Endothelial cell of umbilical vein (primary cell): ENCODE measurements around the gene STOX1. TPM values are rescaled to one million over a fixed set of nuclear protein-coding genes. Genes with fewer than 3 reads are reported as not detected.

ENCODE experiments used
- BruUV-seq: library from RNA; stranded (reverse); fragments of 400-500 nt; replicated peaks from 2 replicates; lab custom pipeline; 2021; lab: Mats Ljungman, UMichigan
- CTCF ChIA-PET: fragments of 300-600, 350-600 bp; sonication (Branson Sonifier 250); formaldehyde crosslinking; loops from one replicate; lab custom pipeline; 2021; ENCODE audit warnings: antibody characterized with exemption, inconsistent platforms; lab: Charles Lee
- POLR2A ChIA-PET: fragments of 300-600, 350-600 bp; sonication (Branson Sonifier 250); formaldehyde crosslinking; loops from one replicate; lab custom pipeline; 2021; ENCODE audit warnings: antibody characterized with exemption, inconsistent platforms; lab: Charles Lee
- DNase-seq: peaks from one replicate; pipeline ENCODE4 v3.0.0-alpha.2; 2011; ENCODE audit warnings: low read depth, low spot score
- FAIRE-seq: peaks from 2 replicates; lab custom pipeline; 2011; peaks lifted over from hg19 to GRCh38; lab: Jason Lieb, UNC
- H2AFZ ChIP-seq: 2 replicates; pipeline ENCODE4 v1.6.0; 2012; ENCODE audit warnings: low read depth, low read length, control low read depth, inconsistent platforms
- H3K27ac ChIP-seq: 2 replicates; pipeline ENCODE4 v1.5.1; 2011; ENCODE audit warnings: low read depth, mild to moderate bottlenecking, control low read depth, low read length, moderate library complexity; ENCODE audit not compliant: insufficient read depth
- H3K27me3 ChIP-seq, 2 experiments: 2 replicates each; pipeline versions ENCODE4 v1.6.0 to v1.6.1; 2011; ENCODE audit warnings: low read length in 2 of 2, mixed read lengths in 1 of 2; ENCODE audit not compliant: control insufficient read depth in 2 of 2, insufficient read depth in 2 of 2
- H3K36me3 ChIP-seq, 2 experiments: 2 replicates in 1 of 2; 3 replicates in 1 of 2; pipeline ENCODE4 v1.5.1; 2011; ENCODE audit warnings: low read length in 2 of 2, mild to moderate bottlenecking in 1 of 2, moderate library complexity in 1 of 2; ENCODE audit not compliant: control insufficient read depth in 2 of 2, insufficient read depth in 2 of 2; ENCODE audit errors: extremely low read depth in 1 of 2
- H3K4me1 ChIP-seq: 3 replicates; pipeline ENCODE4 v1.5.1; 2011; ENCODE audit warnings: mild to moderate bottlenecking, low read length; ENCODE audit not compliant: control insufficient read depth, insufficient read depth; ENCODE audit errors: extremely low read depth
- H3K4me2 ChIP-seq: 2 replicates; pipeline ENCODE4 v1.6.1; 2011; ENCODE audit warnings: low read length, control low read depth, mixed read lengths; ENCODE audit not compliant: insufficient read depth
- H3K4me3 ChIP-seq, 3 experiments: fragments of 200-600 bp in 1 of 3; sonication (generic), shearing (Covaris generic) in 1 of 3; replicated peaks in 1 of 3; 2 replicates each; pipeline ENCODE4 v1.5.1; 2011 to 2016; ENCODE audit warnings: control low read depth in 3 of 3, low read length in 3 of 3, mild to moderate bottlenecking in 2 of 3, inconsistent platforms in 1 of 3, low read depth in 1 of 3, moderate library complexity in 1 of 3; ENCODE audit not compliant: insufficient read depth in 1 of 3
- H3K79me2 ChIP-seq: 2 replicates; pipeline ENCODE4 v1.6.0; 2012; ENCODE audit warnings: low read length, inconsistent platforms; ENCODE audit not compliant: control insufficient read depth, insufficient read depth
- H3K9ac ChIP-seq: replicated peaks from 2 replicates; pipeline ENCODE3; 2011; ENCODE audit warnings: low read length, control low read depth; ENCODE audit not compliant: insufficient read depth; ENCODE audit errors: extremely low read depth
- H3K9me1 ChIP-seq: replicated peaks from 3 replicates; pipeline ENCODE4 v1.6.0; 2011; ENCODE audit warnings: mild to moderate bottlenecking, low read length; ENCODE audit not compliant: control insufficient read depth, insufficient read depth; ENCODE audit errors: extremely low read depth
- H3K9me3 ChIP-seq: replicated peaks from 2 replicates; pipeline ENCODE4 v1.5.1; 2012; ENCODE audit warnings: low read length, inconsistent platforms; ENCODE audit not compliant: control insufficient read depth, insufficient read depth
- H4K20me1 ChIP-seq: replicated peaks from 2 replicates; pipeline ENCODE3; 2011; ENCODE audit warnings: mild to moderate bottlenecking, low read length; ENCODE audit not compliant: control insufficient read depth, insufficient read depth; ENCODE audit errors: extremely low read depth
- EZH2 ChIP-seq: IDR thresholded peaks from 2 replicates; pipeline ENCODE4 v1.6.1; 2012; ENCODE audit warnings: borderline replicate concordance, low read depth, mild to moderate bottlenecking, moderate library complexity, low read length, inconsistent platforms; ENCODE audit not compliant: severe bottlenecking
- FOS ChIP-seq: IDR thresholded peaks from 2 replicates; pipeline ENCODE4 v1.6.1; 2011; ENCODE audit warnings: mild to moderate bottlenecking, low read length, moderate library complexity, borderline replicate concordance; ENCODE audit not compliant: insufficient read depth
- GATA2 ChIP-seq: IDR thresholded peaks from 2 replicates; pipeline ENCODE4 v1.7.0; 2011; ENCODE audit warnings: low read depth, mild to moderate bottlenecking, moderate library complexity, mixed read lengths, low read length; ENCODE audit not compliant: insufficient read length, insufficient read depth
- JUN ChIP-seq: IDR thresholded peaks from 2 replicates; pipeline ENCODE4 v1.6.1; 2011; ENCODE audit warnings: borderline replicate concordance, low read depth; ENCODE audit not compliant: insufficient read length, insufficient read depth
- MYC ChIP-seq: IDR thresholded peaks from one replicate; pipeline ENCODE4 v1.6.1; 2011; ENCODE audit warnings: mild to moderate bottlenecking, low read depth, low read length
- POLR2A ChIP-seq: IDR thresholded peaks from 2 replicates; pipeline ENCODE4 v1.6.1; 2012; ENCODE audit warnings: low read depth, mild to moderate bottlenecking, control low read depth, low read length
- POLR2AphosphoS5 ChIP-seq: IDR thresholded peaks from 2 replicates; pipeline ENCODE4 v1.6.1; 2012; ENCODE audit warnings: low read depth, mild to moderate bottlenecking, control low read depth, low read length, moderate library complexity; ENCODE audit not compliant: insufficient read depth
- dilution Hi-C: fragments of 300-500 bp; cut with MboI; formaldehyde crosslinking; loops from one replicate; pipeline ENCODE4 v1.15.0; 2019; ENCODE audit warnings: low sequenced_read_pairs; ENCODE audit not compliant: extremely low pct_ligation_motif_present
- intact Hi-C: fragments of 100-400 bp; cut with micrococcal nuclease; formaldehyde crosslinking; loops from one replicate; pipeline ENCODE4 v1.10.0; 2022
- polyA plus RNA-seq, 4 experiments: library from polyadenylated mRNA; depleted of rRNA in 3 of 4; stranded (reverse) in 3 of 4; unstranded in 1 of 4; fragments of >200 nt; gene quantifications; 2 replicates each; pipeline versions ENCODE4 v1.2.1 to v1.2.3, GENCODE V29; 2011 to 2012; ENCODE audit warnings: missing spikeins in 1 of 4
- total RNA-seq: library from RNA; stranded (reverse); gene quantifications from 2 replicates; pipeline ENCODE4 v1.2.3, GENCODE V29; 2021
- TF ChIP-seq, protein P1 (sequence below), 2 donors: IDR thresholded peaks; 1 replicate in 1 of 2; 2 replicates in 1 of 2; pipeline ENCODE4 v1.5.1; 2011; ENCODE audit warnings: low read length in 2 of 2, mild to moderate bottlenecking in 2 of 2, moderate library complexity in 2 of 2, control low read depth in 1 of 2, inconsistent platforms in 1 of 2, low read depth in 1 of 2; ENCODE audit not compliant: insufficient read depth in 1 of 2; ENCODE audit errors: extremely low read depth in 1 of 2
- TF ChIP-seq, protein P2 (sequence below): IDR thresholded peaks from 2 replicates; pipeline ENCODE4 v1.6.1; 2011; ENCODE audit not compliant: insufficient read depth, insufficient read length

STOX1 gene
- total and polyA plus RNA-seq, 2 donors (not counting 3 experiments of a cell fraction or from before 2014, with no cell fraction given) = 0.06 to 0.20 TPM

DNA sequence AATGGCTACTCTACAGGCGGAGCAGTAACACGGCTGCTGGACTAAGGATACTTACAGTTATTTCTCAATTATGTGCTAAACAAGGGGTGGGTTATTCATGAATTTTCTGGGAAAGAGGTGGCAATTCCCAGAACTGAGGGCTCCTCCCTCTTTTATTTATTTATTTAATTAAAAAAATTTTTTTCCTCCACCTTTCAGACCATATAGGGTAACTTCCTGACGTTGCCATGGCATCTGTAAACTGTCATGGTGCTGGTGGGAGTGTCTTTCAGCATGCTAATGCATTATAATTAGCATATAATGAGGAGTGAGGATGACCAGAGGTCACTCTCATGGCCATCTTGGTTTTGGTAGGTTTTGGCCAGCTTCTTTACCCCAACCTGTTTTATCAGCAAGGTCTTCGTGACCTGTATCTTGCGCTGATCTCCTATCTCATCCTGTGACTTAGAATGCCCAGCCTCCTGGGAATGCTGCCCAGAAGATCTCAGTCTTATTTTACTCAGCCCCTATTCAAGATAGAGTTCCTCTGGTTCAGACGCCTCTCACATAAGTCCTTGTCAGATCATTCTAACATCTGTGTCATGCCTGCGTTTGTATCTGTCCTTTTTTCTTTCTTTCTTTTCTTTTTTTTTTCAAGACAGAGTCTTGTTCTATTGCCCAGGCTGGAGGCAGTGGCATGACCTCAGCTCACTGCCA is 15.9 kb upstream of the STOX1 start:
- Histone ChIP-seq H3K79me2 (no peaks in the 10 kb centered on the region), H3K27ac (no peak overlapping the region), H3K4me1 (no peaks in the 10 kb centered on the region), H3K4me2 (no peak overlapping the region), H3K9me3 (no peaks in the 10 kb centered on the region), H2AFZ (no peak overlapping the region), H3K9ac (no peak overlapping the region), H3K9me1 (no peaks in the 10 kb centered on the region), H4K20me1 (no peaks in the 10 kb centered on the region), H3K27me3 (no peaks in the 10 kb centered on the region), H3K4me3 (no peak overlapping the region), H3K36me3 (no peaks in the 10 kb centered on the region)
- TF ChIP-seq GATA2 = no peak
- DNase-seq (no peak), FAIRE-seq (no peak)
- BruUV-seq = no TSS peak
- POLR2A ChIA-PET = no interaction called here
- intact Hi-C loops (no loop called here), dilution Hi-C loops (no loop called here)
- CTCF ChIA-PET = no interaction called here

DNA sequence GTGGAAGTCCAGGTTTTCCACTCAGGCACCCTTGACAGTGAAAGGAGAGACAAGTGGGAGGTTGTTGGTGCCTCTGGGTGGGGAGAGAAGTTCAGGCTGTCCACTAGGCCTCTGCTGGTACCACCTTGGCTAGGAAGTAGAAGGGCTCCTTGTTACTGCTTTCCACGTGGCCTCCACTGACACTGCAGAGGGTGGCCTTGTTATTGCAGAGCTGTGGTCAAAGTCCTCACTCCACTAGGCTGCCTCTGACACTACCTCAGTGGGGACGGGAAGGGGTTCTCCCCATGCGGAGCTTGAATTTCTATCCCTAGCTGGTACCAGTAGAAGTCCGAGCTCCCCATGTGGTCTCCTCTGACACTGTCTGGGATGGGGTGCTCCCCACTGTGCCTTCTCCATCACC is 14.9 kb upstream of the STOX1 start:
- ChIA-PET CTCF (no interaction called here), POLR2A (interaction anchor here (0.5 kb wide), 1 partner anchor 526 kb away, joined by 6 read pairs; no protein-coding TSS in a partner anchor)
- intact Hi-C loops = no loop called here

More for the DNA sequence above, 14.9 kb upstream of the STOX1 start:
- TF ChIP-seq, protein P1, sequence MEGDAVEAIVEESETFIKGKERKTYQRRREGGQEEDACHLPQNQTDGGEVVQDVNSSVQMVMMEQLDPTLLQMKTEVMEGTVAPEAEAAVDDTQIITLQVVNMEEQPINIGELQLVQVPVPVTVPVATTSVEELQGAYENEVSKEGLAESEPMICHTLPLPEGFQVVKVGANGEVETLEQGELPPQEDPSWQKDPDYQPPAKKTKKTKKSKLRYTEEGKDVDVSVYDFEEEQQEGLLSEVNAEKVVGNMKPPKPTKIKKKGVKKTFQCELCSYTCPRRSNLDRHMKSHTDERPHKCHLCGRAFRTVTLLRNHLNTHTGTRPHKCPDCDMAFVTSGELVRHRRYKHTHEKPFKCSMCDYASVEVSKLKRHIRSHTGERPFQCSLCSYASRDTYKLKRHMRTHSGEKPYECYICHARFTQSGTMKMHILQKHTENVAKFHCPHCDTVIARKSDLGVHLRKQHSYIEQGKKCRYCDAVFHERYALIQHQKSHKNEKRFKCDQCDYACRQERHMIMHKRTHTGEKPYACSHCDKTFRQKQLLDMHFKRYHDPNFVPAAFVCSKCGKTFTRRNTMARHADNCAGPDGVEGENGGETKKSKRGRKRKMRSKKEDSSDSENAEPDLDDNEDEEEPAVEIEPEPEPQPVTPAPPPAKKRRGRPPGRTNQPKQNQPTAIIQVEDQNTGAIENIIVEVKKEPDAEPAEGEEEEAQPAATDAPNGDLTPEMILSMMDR (IDR thresholded peaks at IDR 0.05; ENCODE audit: extremely low read depth in 1 of 2, insufficient read depth in 1 of 2, low read depth in 1 of 2, low read length in 2 of 2) = no peak
- TF ChIP-seq EZH2 (no peak), MYC (no peak), JUN (no peak), POLR2A (no peak), FOS (no peak), POLR2AphosphoS5 (no peak), GATA2 (no peak)
- TF ChIP-seq, protein P2, sequence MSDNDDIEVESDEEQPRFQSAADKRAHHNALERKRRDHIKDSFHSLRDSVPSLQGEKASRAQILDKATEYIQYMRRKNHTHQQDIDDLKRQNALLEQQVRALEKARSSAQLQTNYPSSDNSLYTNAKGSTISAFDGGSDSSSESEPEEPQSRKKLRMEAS = no peak
- Histone ChIP-seq H3K4me2 (no peak overlapping the region), H2AFZ (no peak overlapping the region), H3K9ac (no peak overlapping the region), H3K79me2 (no peaks in the 10 kb centered on the region), H3K4me3 (no peak overlapping the region), H3K9me3 (no peaks in the 10 kb centered on the region), H4K20me1 (no peaks in the 10 kb centered on the region), H3K9me1 (no peaks in the 10 kb centered on the region), H3K4me1 (no peaks in the 10 kb centered on the region), H3K27me3 (no peaks in the 10 kb centered on the region), H3K27ac (no peak overlapping the region), H3K36me3 (no peaks in the 10 kb centered on the region)
- no TSS peak for BruUV-seq
- no peak for FAIRE-seq
- dilution Hi-C loops = no loop called here
- DNase-seq = no peak
